B cell (primary cell): Measurements from ENCODE around the gene SLC22A31.

Experiments used
- CTCF ChIP-seq: fragments of 200-600 bp; IDR thresholded peaks from one replicate; pipeline ENCODE4 v1.8.0; 2022; ENCODE audit warnings: antibody characterized with exemption, mild to moderate bottlenecking
- EZH2 ChIP-seq: IDR thresholded peaks from 2 replicates; pipeline ENCODE4 v1.6.1; 2012; ENCODE audit warnings: borderline replicate concordance, low read depth, mild to moderate bottlenecking, moderate library complexity, low read length; ENCODE audit not compliant: insufficient read depth, poor library complexity, severe bottlenecking

GRCh38 chr16:89244754-89245153 is 44.4 kb upstream of the SLC22A31 start:
- no peak for TF ChIP-seq CTCF
- no peak for TF ChIP-seq EZH2
